HG03378 (cell line): ENCODE measurements around the gene PLEKHA6.
"Not testable (repeated sequence)": the region's sequence is repeated elsewhere in the genome, so short reads cannot be mapped to it uniquely, and the experiment has no call there.

Experiments
- ATAC-seq: cut with Tn5 transposase; IDR thresholded peaks from one replicate; pipeline ENCODE4 v1.9.1; 2021; ENCODE audit warnings: mild to moderate bottlenecking, moderate library complexity; ENCODE audit not compliant: unreplicated experiment

The PLEKHA6 gene

DNA sequence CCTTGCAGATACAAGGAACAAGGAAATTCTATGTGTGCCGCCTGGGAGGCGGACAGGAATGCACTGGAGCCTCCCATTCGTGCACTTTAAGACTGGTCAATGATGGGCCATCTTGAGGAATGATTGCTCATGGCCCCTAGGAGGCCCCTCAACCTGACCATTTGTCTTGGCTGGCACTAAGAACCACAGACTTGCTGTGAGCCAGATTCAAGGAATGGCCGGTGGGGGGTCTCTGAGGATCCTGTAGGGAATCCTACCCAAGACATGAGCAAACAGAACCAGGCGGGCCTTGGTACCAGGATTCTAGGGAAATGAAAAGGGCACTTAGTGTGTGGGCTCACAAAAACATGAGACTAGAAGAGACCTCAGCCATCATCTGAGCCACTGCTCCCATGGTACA is 117.8 kb downstream of the PLEKHA6 start:
- ATAC-seq = no peak

GRCh38 chr1:204241050-204241449 is 118.7 kb downstream of the PLEKHA6 start:
- no peak for ATAC-seq

DNA sequence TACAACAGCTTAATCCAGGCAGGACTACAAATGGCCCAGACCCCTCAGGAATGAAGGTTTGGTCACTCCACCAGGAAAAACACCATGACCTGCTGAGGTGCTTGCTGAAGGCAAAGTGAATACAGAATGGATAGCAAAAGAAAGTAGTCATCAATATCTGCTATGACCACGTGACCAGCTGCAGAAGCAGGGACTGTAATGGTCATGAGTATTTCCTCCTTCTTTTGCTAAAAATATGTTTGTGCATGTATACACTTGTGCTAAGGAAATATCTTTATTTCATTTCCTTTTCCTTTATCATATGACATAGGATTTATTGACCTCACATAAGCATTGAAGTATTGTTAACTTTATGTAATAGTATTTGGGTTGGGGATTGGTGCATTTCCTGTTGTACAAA is 119.5 kb downstream of the PLEKHA6 start:
- no peak for ATAC-seq

- ATAC-seq = not testable (repeated sequence)
These were observed 120.3 kb downstream of the PLEKHA6 start for GRCh38 chr1:204239401-204239800.

GRCh38 chr1:204238520-204238919 is 121.2 kb downstream of the PLEKHA6 start:
- ATAC-seq = not testable (repeated sequence)

DNA sequence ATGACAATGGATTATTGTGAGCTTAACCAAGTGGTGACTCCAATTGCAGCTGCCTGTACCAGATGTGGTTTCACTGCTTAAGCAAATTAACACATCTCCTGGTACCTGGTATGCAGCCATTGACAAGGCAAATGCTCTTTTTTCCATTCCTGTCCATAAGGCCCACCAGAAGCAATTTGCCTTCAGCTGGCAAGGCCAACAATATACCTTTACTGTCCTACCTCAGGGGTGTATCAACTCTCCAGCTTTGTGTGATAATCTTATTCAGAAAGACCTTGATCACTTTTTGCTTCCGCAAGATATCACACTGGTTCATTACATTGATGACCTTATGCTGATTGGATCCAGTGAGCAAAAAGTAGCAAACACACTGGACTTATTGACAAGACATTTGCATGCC is 122.2 kb downstream of the PLEKHA6 start:
- ATAC-seq = not testable (repeated sequence)

GRCh38 chr1:204232526-204232925 is 127.2 kb downstream of the PLEKHA6 start:
- no peak for ATAC-seq

DNA sequence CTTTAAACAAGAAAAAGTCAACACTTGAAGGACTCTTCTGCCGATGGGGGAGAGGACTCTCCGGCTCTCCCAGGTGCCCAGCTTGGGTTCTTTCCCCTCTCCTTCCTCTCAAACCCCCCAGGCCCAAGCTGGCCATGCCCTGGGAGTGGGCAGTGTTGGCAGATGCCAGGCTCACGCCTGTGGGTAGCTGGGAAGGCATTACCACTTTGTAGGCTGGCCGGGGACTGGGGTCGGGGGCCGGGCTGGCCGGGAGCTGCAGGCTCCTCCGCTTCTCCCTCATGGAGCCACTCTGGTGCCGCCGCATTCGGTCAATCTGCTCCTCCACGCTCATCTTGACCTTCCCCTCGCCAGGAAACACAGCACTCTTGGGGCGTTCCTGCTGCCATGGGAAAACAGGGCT is 129.5 kb downstream of the PLEKHA6 start:
- no peak for ATAC-seq

- no peak for ATAC-seq
These were observed 130.8 kb downstream of the PLEKHA6 start for GRCh38 chr1:204228896-204229295.

- no peak for ATAC-seq
These were observed 131.5 kb downstream of the PLEKHA6 start for GRCh38 chr1:204227996-204228785.

DNA sequence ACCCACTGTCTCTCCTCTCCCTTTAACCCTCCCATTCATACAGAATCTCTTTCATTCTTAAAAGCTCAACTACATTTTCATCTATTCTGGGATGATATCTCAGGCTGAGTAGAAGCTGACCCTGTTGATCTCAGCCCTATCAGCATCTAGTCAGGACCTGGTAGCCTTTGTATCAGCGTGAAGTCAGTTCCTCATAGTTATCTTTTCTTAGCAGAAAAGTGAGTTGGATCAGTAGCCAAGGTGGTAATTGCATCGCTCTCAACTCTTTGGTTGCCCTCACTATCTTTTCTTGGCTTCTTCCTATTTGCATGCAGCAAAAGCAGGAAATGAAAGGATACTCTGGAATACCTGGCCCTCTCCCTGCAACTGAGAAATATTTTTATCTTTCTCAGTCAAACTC is 132.4 kb downstream of the PLEKHA6 start:
- ATAC-seq = no peak

DNA sequence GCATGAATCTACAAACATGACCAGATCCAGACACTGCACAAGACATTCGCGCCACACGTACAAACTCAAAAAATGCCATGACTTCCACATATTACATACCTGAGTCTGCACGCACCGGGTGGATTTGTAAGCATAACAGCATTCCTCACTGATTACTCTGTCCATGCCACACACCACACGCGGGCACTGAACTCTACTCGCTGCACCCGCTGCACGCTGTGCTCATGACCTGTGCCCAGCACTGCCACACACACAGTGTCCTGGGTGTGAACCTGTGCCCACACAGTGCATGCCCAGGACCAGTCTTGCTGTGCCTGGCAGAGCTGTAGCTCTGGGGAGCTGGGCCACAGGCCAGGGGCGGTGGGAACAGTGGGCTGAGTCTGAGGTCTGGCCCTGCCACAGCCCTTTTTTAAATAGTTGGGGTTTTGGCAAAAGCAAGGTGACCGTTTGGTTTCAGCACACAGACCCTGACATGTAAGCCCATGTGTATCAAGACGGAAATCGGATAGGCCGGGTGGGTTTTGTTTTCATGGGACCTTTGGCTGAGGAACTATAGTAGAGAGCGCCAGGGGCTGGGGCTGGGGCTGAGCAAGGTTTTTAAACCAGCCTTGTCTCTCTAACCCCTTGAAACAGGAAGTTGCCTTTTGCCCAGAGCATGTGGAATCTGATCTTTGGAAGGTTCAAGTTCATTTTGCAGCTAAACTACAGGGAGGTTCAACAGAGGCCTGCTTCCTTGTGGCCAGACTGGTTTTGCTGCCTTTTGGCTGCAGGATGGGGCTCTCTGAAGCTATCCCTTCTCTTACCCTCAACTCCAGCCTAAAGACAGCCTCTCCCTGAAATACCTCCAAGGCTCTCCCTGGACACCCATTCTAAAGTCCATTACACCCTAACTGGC is 133.6 kb downstream of the PLEKHA6 start:
- ATAC-seq = no peak

GRCh38 chr1:204224655-204225054 is 135.1 kb downstream of the PLEKHA6 start:
- ATAC-seq = no peak

DNA sequence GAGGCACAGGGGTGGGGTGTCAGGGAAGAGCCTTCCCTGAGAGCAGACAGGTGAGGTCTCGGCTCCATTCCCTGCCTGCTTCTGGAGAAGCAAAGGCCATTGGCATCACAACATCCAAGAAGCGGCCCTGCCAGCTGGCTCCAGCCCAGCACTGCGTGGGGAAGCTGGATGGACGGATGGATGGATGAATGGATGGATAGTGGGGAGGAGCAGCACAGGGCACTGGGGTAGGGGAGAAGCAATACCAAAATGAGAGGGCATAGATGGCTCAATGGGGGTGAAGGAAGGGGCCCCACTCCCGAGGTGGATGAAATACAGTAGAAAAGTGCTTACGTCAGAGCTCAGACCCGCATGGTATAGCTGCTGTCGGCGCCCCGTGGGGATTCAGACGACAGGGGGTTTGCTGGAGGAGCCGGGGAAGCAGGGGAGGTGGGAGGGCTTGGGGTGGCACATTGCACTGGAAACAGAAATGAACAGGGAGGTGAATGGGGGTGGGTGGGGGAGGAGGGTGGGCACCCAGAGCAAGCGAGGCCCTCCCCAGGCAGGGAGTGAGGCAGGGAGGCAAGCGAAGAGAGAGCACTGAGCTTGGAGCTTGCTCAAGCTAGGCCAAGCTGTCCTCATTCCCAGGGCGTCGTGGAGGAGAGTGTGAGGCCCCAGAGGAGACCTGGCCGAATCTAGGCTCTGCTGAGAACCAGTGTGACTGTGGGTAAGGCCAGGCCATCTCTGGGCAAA is 136.4 kb downstream of the PLEKHA6 start:
- no peak for ATAC-seq

GRCh38 chr1:204222764-204223055 is 137.0 kb downstream of the PLEKHA6 start:
- no peak for ATAC-seq

DNA sequence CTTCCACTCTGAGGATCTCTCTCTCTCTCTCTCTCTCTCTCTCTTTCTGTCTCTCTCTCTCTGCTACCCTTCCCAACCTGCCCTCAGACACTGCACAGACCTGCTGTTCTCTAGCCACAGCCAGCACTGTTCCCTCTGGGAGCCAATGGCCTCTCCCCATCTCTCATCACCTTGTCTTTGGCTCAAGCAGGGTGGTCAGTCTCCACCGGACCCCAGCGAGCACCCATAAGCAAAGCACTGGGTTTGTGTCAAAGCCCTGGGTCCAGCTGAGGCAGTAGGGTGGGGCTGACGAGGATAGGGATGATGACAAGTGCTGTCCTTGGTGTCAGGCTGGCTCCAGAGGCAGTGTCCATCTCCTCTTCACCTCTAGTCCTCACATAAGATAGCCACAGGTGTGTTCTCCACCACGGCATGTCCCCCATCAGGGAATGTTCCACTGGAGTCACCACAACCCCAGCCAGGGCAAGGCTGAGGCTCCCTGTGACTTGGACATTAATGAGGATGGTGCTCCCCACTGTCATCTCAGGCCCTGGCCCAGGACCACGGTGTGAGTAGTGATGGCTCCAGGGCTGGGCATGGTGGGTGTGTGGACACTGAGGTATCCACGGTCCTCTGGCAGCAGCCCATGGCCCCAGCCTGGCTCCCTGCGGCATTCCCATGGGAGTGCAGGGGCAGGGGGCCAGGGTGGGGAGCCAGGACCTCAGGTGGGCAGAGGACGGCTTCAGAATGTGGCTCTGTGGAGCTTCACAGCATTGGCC is 137.5 kb downstream of the PLEKHA6 start:
- no peak for ATAC-seq

DNA sequence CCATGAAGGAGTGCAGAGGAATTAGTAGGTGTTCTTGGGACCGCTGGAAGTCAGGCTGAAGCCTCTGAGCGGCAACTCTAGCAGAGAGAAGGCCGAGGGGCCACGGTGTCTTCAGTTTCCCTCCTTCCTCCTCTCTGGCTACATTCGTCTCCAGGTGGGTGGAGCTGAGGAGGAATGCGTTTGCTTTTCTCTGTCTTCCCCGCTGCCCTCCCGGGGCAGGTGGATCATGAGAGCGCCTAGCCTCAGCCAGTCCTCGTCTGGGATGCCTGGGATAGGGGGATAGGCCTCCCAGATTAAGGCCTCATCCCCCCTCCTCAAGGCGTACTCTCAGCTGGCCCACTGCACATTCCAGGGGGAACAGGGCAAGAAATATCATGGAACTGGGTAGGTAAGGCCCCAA is 138.5 kb downstream of the PLEKHA6 start:
- no peak for ATAC-seq

GRCh38 chr1:204219971-204220616 is 139.6 kb downstream of the PLEKHA6 start:
- ATAC-seq = no peak

DNA sequence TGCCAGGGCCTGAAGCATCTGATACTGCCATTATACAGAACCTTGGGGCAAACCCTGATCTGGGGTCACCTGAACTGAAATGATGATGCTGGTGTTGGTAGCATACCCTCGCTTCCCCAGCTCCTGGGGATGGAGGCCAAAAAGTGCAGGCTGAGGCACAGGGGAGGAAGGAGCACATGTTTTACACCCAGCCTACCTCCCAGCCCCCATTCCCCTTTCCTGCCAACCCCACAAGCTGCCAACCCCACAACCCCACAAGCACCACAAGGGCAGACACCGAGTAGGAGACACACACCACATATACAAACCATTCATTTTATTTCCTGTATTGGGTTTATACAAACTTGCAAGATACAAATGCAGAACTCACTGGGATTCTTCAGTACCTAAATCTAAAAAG is 141.2 kb downstream of the PLEKHA6 start:
- no peak for ATAC-seq

DNA sequence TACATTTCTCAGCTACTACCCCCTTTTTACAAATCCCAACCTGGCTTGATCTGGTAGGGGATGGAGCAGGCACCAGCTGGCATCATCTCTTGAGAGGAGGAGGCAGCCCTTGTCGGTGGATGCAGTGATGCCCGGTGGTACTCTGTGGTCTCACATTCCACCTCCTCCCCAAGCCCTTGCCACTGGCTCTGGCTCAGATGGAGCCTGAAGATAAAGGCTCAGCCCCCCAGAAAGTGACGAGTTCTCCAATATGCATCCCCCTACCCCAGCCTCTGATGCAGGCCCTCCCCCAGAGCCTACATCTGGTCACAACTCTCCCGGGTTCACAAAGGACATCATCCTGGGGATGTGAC is 142.1 kb downstream of the PLEKHA6 start:
- ATAC-seq = no peak
